Thyroid gland (tissue), 4 donors: ENCODE data around the gene ST8SIA5.

Experiments used
- POLR2A ChIP-seq, 2 donors: fragments of 450-650 bp; IDR thresholded peaks; one replicate each; pipeline ENCODE4 v1.6.1; 2017; ENCODE audit warnings: antibody characterized with exemption in 2 of 2, mild to moderate bottlenecking in 2 of 2, moderate library complexity in 1 of 2
- TF ChIP-seq, protein P1 (sequence below), 6 experiments: fragments of 200-600 bp in 3 of 6; fragments of 450-650 bp in 3 of 6; sonication (generic) in 3 of 6; IDR thresholded peaks; one replicate each; pipeline ENCODE4 v1.5.1; 2016 to 2019; ENCODE audit warnings: antibody characterized with exemption in 6 of 6, mild to moderate bottlenecking in 2 of 6, inconsistent platforms in 1 of 6, moderate library complexity in 1 of 6

DNA sequence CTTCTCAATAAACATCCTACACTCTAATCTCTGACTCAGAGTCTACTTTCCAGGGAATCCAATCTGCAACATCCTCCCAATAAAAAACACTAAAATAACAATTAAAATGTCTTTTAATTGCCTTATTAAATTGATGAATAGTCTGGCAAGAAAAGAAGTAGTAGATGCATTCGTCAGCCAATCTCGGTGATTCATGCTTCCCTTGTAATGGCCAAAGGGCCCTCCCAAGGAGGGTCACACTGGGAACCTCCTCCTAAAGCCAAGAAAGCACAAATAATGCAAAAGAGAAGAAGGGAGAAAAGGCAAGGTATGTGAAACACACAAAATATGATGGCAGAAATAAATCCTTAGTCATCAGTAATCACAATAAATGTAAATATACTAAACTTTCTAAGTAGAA lies 16.8 kb downstream of the ST8SIA5 start:
- TF ChIP-seq, protein P1, sequence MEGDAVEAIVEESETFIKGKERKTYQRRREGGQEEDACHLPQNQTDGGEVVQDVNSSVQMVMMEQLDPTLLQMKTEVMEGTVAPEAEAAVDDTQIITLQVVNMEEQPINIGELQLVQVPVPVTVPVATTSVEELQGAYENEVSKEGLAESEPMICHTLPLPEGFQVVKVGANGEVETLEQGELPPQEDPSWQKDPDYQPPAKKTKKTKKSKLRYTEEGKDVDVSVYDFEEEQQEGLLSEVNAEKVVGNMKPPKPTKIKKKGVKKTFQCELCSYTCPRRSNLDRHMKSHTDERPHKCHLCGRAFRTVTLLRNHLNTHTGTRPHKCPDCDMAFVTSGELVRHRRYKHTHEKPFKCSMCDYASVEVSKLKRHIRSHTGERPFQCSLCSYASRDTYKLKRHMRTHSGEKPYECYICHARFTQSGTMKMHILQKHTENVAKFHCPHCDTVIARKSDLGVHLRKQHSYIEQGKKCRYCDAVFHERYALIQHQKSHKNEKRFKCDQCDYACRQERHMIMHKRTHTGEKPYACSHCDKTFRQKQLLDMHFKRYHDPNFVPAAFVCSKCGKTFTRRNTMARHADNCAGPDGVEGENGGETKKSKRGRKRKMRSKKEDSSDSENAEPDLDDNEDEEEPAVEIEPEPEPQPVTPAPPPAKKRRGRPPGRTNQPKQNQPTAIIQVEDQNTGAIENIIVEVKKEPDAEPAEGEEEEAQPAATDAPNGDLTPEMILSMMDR (IDR thresholded peaks at IDR 0.05) = no peak
- TF ChIP-seq POLR2A (IDR thresholded peaks at IDR 0.05) = no peak
